K562 (cell line): ENCODE data around the gene ZRANB3. TPM values are rescaled to one million over a fixed set of nuclear protein-coding genes. Genes with fewer than 3 reads are reported as not detected.
A peak's percentile ranks its signal among the peaks of the same experiment; 100 is the strongest.

Source experiments
- ATAC-seq: fragments of 200-7000 bp; cut with Tn5 transposase; 3 replicates; pipeline ENCODE4 v1.9.1; 2020; ENCODE audit warnings: moderate library complexity
- BruUV-seq: library from RNA; stranded (reverse); fragments of 400-500 nt; replicated peaks from 2 replicates; lab custom pipeline; 2021; lab: Mats Ljungman, UMichigan
- CTCF ChIA-PET: fragments of 300-600 bp; formaldehyde crosslinking; extraction: SDS; loops from one replicate; lab custom pipeline; 2021; ENCODE audit warnings: low intra/inter-chr PET ratio; lab: Yijun Ruan, JAX
- POLR2A ChIA-PET: fragments of 300-600, 350-650 bp; sonication (Branson Sonifier 250); formaldehyde crosslinking; extraction: SDS; loops from one replicate; lab custom pipeline; 2021; ENCODE audit warnings: antibody characterized with exemption, inconsistent platforms; lab: Yijun Ruan, JAX
- DNase-seq, 4 experiments: peaks; one replicate each; pipeline versions ENCODE4 v3.0.0 to v3.0.0-alpha.2; 2011 to 2018; ENCODE audit warnings: low spot score in 3 of 4, mixed read lengths in 3 of 4; ENCODE audit errors: extremely low read depth in 1 of 4
- FAIRE-seq: peaks from 2 replicates; lab custom pipeline; 2011; peaks lifted over from hg19 to GRCh38; lab: Jason Lieb, UNC
- H2AFZ ChIP-seq: 2 replicates; pipeline ENCODE4 v1.6.0; 2011; ENCODE audit warnings: low read depth, low read length, control low read depth, inconsistent platforms
- H3K27ac ChIP-seq: fragments of 200-600 bp; 3 replicates; pipeline ENCODE4 v1.8.0; 2011; ENCODE audit warnings: low read depth, mild to moderate bottlenecking, control low read depth, inconsistent platforms, low read length, moderate library complexity, mixed read lengths; ENCODE audit errors: extremely low read depth
- H3K27me3 ChIP-seq, 2 experiments: fragments of 300-600 bp in 1 of 2; 2 replicates in 1 of 2; 3 replicates in 1 of 2; pipeline versions ENCODE4 v1.6.0 to v1.8.0; 2011; ENCODE audit warnings: inconsistent platforms in 2 of 2, low read length in 2 of 2, mild to moderate bottlenecking in 1 of 2, mixed read lengths in 1 of 2, moderate library complexity in 1 of 2; ENCODE audit not compliant: control insufficient read depth in 2 of 2, insufficient read depth in 2 of 2
- H3K36me3 ChIP-seq: fragments of 300-600 bp; 3 replicates; pipeline ENCODE4 v1.8.0; 2011; ENCODE audit warnings: mild to moderate bottlenecking, low read length, inconsistent platforms; ENCODE audit not compliant: control insufficient read depth, insufficient read depth
- H3K4me1 ChIP-seq, 2 experiments: fragments of 200-600 bp in 1 of 2; replicated peaks in 1 of 2; 2 replicates in 1 of 2; 3 replicates in 1 of 2; pipeline versions ENCODE4 v1.5.1 to v1.8.0; 2011; ENCODE audit warnings: inconsistent platforms in 2 of 2, low read length in 2 of 2, mild to moderate bottlenecking in 1 of 2, mixed read lengths in 1 of 2, moderate library complexity in 1 of 2; ENCODE audit not compliant: control insufficient read depth in 2 of 2, insufficient read depth in 2 of 2
- H3K4me2 ChIP-seq: 2 replicates; pipeline ENCODE4 v1.6.1; 2011; ENCODE audit warnings: low read length, control low read depth, inconsistent platforms, mixed read lengths; ENCODE audit not compliant: insufficient read depth
- H3K4me3 ChIP-seq: fragments of 200-600 bp; sonication (generic), shearing (Covaris generic); 2 replicates; pipeline ENCODE4 v1.5.1; 2016; ENCODE audit warnings: control low read depth, inconsistent platforms
- H3K79me2 ChIP-seq: fragments of 200-600 bp; 3 replicates; pipeline ENCODE4 v1.8.0; 2011; ENCODE audit warnings: low read length, inconsistent platforms; ENCODE audit not compliant: control insufficient read depth, insufficient read depth
- H3K9ac ChIP-seq, 2 experiments: 2 replicates each; pipeline versions ENCODE4 v1.6.0 to v1.6.1; 2011; ENCODE audit warnings: low read depth in 2 of 2, low read length in 2 of 2, control low read depth in 1 of 2, inconsistent platforms in 1 of 2, mild to moderate bottlenecking in 1 of 2, mixed read lengths in 1 of 2; ENCODE audit not compliant: insufficient read depth in 1 of 2
- H3K9me1 ChIP-seq: one replicate; pipeline ENCODE4 v1.6.0; 2011; ENCODE audit warnings: inconsistent platforms, mild to moderate bottlenecking, low read length, moderate library complexity; ENCODE audit not compliant: control insufficient read depth, insufficient read depth
- H3K9me3 ChIP-seq: replicated peaks from 2 replicates; pipeline ENCODE4 v1.5.1; 2011; ENCODE audit warnings: low read depth, low read length, inconsistent platforms; ENCODE audit not compliant: control insufficient read depth, insufficient read depth
- H4K20me1 ChIP-seq: replicated peaks from 2 replicates; pipeline ENCODE4 v1.6.1; 2011; ENCODE audit warnings: low read length, inconsistent platforms, mixed read lengths; ENCODE audit not compliant: control insufficient read depth, insufficient read depth
- DACH1 ChIP-seq: fragments of 450-650 bp; IDR thresholded peaks from 2 replicates; pipeline ENCODE4 v1.6.1; 2018; ENCODE audit not compliant: partially characterized antibody
- DPF2 ChIP-seq: fragments of 450-650 bp; IDR thresholded peaks from 2 replicates; pipeline ENCODE4 v1.6.1; 2016
- JUND ChIP-seq, 2 experiments: IDR thresholded peaks; 2 replicates in 1 of 2; 3 replicates in 1 of 2; pipeline ENCODE4 v1.6.1; 2011; ENCODE audit warnings: borderline replicate concordance in 2 of 2, low read depth in 2 of 2, low read length in 2 of 2, improper control_type of control experiment in 1 of 2, missing biosample characterization in 1 of 2, missing genetic modification characterization in 1 of 2, missing genetic modification reagents in 1 of 2
- LARP7 ChIP-seq: fragments of 450-650 bp; IDR thresholded peaks from 2 replicates; pipeline ENCODE4 v1.6.1; 2016
- MEF2A ChIP-seq: IDR thresholded peaks from 2 replicates; pipeline ENCODE4 v1.6.1; 2011; ENCODE audit warnings: low read depth, mild to moderate bottlenecking, low read length, moderate library complexity; ENCODE audit not compliant: control insufficient read depth
- NFIX ChIP-seq: fragments of 250-450 bp; sonication (Bioruptor Pico); IDR thresholded peaks from 2 replicates; pipeline ENCODE4 v1.4.0; 2020; ENCODE audit warnings: low read depth, mild to moderate bottlenecking, moderate library complexity
- NFYB ChIP-seq: IDR thresholded peaks from 2 replicates; pipeline ENCODE4 v1.6.1; 2011; ENCODE audit warnings: mild to moderate bottlenecking, moderate library complexity; ENCODE audit not compliant: insufficient read length; ENCODE audit errors: extremely low read depth
- RB1 ChIP-seq: fragments of 450-650 bp; IDR thresholded peaks from 2 replicates; pipeline ENCODE4 v1.6.1; 2017; ENCODE audit warnings: low read depth, mild to moderate bottlenecking
- SMARCE1 ChIP-seq: fragments of 450-650 bp; IDR thresholded peaks from 2 replicates; pipeline ENCODE4 v1.7.1; 2016; ENCODE audit warnings: mild to moderate bottlenecking
- WGBS: fragments of 100-300 bp; shearing (Covaris generic); methylation state at CpG from one replicate; pipeline ENCODE4 v1.1.6; 2016; ENCODE audit warnings: low coverage, mixed read lengths; ENCODE audit not compliant: insufficient coverage; ENCODE audit errors: missing lambda C conversion rate; 5-methylcytosine and 5-hydroxymethylcytosine counted together
- in situ Hi-C: fragments of 300-500 bp; cut with MboI; formaldehyde crosslinking; loops from 4 replicates; pipeline ENCODE4 v1.15.0; 2018; ENCODE audit warnings: inconsistent platforms, mixed read lengths
- intact Hi-C: fragments of 100-400 bp; cut with micrococcal nuclease; formaldehyde crosslinking; loops from 2 replicates; pipeline ENCODE4 v1.14.2; 2022
- polyA plus RNA-seq, 8 experiments: library from polyadenylated mRNA; depleted of rRNA in 4 of 8; stranded (reverse) in 5 of 8; unstranded in 3 of 8; fragments of >200 nt; fragmentation: Nextera tagmentation in 2 of 8; fragmentation: Illumina TruSeq in 1 of 8; extraction: Ambion mirVana in 2 of 8; extraction: Trizol in 1 of 8; gene quantifications; 2 replicates each; pipeline versions ENCODE4 v1.2.1 to v1.2.3, GENCODE V29; 2011 to 2014; ENCODE audit warnings: inconsistent platforms in 1 of 8, missing spikeins in 1 of 8
- total RNA-seq, 7 experiments: library from RNA; depleted of rRNA in 6 of 7; stranded (reverse); fragments of >200 nt in 6 of 7; fragmentation: Illumina TruSeq in 2 of 7; extraction: Trizol in 2 of 7; gene quantifications; 2 replicates each; pipeline versions ENCODE4 v1.2.1 to v1.2.3, GENCODE V29; 2011 to 2021; ENCODE audit warnings: low replicate concordance in 1 of 7
- TF ChIP-seq, protein P1 (sequence below): fragments of 450-650 bp; IDR thresholded peaks from one replicate; pipeline ENCODE4 v1.6.1; 2018; ENCODE audit warnings: mild to moderate bottlenecking, moderate library complexity; ENCODE audit not compliant: partially characterized antibody
- TF ChIP-seq, protein P2 (sequence below): fragments of 450-650 bp; IDR thresholded peaks from 2 replicates; pipeline ENCODE4 v1.6.1; 2016; ENCODE audit warnings: mild to moderate bottlenecking
- TF ChIP-seq, protein P3 (sequence below): sonication (generic); formaldehyde crosslinking; IDR thresholded peaks from 2 replicates; pipeline ENCODE4 v1.8.1; 2023; ENCODE audit warnings: mild to moderate bottlenecking, missing genetic modification reagents, moderate library complexity
- TF ChIP-seq, protein P4 (sequence below), 2 experiments: fragments of 450-650 bp in 1 of 2; sonication (generic) in 1 of 2; formaldehyde crosslinking in 1 of 2; IDR thresholded peaks in 1 of 2; conservative IDR thresholded peaks in 1 of 2; 2 replicates each; pipeline versions ENCODE4 v1.6.1 to v1.8.1; 2016 to 2023; ENCODE audit warnings: mild to moderate bottlenecking in 2 of 2, moderate library complexity in 2 of 2, inconsistent platforms in 1 of 2, missing genetic modification reagents in 1 of 2

The ZRANB3 gene
- total and polyA plus RNA-seq, 9 of the 15 experiments (the other 6 are each of a cell fraction or from before 2014, with no cell fraction given) = 8.6 to 21.3 (median 14.7) TPM

DNA sequence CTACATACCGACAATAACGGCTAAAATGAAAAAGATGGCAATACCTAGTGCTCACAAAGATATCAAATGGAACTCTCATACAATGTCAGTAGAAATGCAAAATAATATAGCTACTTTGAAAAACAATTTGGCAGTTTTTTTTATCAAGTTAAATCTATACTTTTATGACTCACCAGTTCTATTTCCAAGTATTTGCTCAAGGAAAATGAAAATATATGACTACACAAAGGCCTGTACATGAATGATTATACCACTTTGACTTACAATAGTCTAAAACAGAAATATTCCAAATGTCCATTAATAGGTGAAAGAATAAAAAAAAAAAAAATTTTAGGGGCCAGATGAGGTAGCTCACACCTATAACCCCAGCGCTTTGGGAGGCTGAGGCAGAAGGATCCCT lies 219.8 kb downstream of the ZRANB3 start:
- Histone ChIP-seq H3K36me3 (no peaks in the 10 kb centered on the region; the same call in 2 of the 3 replicates), H3K4me3 (no peak overlapping the region), H3K9ac (no peak overlapping the region), H3K79me2 (no peaks in the 10 kb centered on the region), H2AFZ (no peak overlapping the region), H3K4me2 (no peak overlapping the region), H3K27ac (peak overlapping the region; percentile 57; the same call in 1 of the 3 replicates), H3K27me3 (no peaks in the 10 kb centered on the region), H4K20me1 (no peaks in the 10 kb centered on the region), H3K4me1 (peaks cover 0 to 5% of the 10 kb centered on the region in 2 experiments; a peak in 1 of 5 replicates), H3K9me1 (no peaks in the 10 kb centered on the region), H3K9me3 (no peaks in the 10 kb centered on the region)
- no TSS peak for BruUV-seq
- in situ Hi-C loops (no loop called here), intact Hi-C loops (no loop called here)
- peak; percentile 41; the same call in 2 of the 3 replicates for ATAC-seq
- FAIRE-seq = peak; percentile 19
- WGBS = 96% methylated on average over 3 of the region's 3 CpGs
- peak in 2 of 4 experiments; percentile 1 to 11 for DNase-seq
- ChIA-PET POLR2A (interaction anchor here (0.6 to 0.7 kb wide), 3 partner anchors 9 to 253 kb away, joined by 3 to 5 read pairs (median 3); no protein-coding TSS in a partner anchor), CTCF (no interaction called here)
- TF ChIP-seq LARP7 (no peak), SMARCE1 (peak; percentile 36; the same call in 1 of the 2 replicates), MEF2A (0 out of 2 replicates have a peak, but pooled peaks have one; percentile 16), NFYB (no peak), DACH1 (no peak), DPF2 (0 out of 2 replicates have a peak, but pooled peaks have one; percentile 25), NFIX (CRISPR knock-in tag) (no peak), RB1 (no peak), JUND (IDR thresholded peaks at IDR 0.05; ENCODE audit: borderline replicate concordance, low read depth, low read length) (peak; percentile 21; the same call in 1 of the 2 replicates), JUND (tag; IDR thresholded peaks at IDR 0.05; ENCODE audit: borderline replicate concordance, low read depth, low read length) (no peak)
- TF ChIP-seq, protein P1, sequence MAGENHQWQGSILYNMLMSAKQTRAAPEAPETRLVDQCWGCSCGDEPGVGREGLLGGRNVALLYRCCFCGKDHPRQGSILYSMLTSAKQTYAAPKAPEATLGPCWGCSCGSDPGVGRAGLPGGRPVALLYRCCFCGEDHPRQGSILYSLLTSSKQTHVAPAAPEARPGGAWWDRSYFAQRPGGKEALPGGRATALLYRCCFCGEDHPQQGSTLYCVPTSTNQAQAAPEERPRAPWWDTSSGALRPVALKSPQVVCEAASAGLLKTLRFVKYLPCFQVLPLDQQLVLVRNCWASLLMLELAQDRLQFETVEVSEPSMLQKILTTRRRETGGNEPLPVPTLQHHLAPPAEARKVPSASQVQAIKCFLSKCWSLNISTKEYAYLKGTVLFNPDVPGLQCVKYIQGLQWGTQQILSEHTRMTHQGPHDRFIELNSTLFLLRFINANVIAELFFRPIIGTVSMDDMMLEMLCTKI = no peak
- TF ChIP-seq, protein P2, sequence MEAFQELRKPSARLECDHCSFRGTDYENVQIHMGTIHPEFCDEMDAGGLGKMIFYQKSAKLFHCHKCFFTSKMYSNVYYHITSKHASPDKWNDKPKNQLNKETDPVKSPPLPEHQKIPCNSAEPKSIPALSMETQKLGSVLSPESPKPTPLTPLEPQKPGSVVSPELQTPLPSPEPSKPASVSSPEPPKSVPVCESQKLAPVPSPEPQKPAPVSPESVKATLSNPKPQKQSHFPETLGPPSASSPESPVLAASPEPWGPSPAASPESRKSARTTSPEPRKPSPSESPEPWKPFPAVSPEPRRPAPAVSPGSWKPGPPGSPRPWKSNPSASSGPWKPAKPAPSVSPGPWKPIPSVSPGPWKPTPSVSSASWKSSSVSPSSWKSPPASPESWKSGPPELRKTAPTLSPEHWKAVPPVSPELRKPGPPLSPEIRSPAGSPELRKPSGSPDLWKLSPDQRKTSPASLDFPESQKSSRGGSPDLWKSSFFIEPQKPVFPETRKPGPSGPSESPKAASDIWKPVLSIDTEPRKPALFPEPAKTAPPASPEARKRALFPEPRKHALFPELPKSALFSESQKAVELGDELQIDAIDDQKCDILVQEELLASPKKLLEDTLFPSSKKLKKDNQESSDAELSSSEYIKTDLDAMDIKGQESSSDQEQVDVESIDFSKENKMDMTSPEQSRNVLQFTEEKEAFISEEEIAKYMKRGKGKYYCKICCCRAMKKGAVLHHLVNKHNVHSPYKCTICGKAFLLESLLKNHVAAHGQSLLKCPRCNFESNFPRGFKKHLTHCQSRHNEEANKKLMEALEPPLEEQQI = 0 out of 2 replicates have a peak, but pooled peaks have one; percentile 56
- TF ChIP-seq, protein P3, sequence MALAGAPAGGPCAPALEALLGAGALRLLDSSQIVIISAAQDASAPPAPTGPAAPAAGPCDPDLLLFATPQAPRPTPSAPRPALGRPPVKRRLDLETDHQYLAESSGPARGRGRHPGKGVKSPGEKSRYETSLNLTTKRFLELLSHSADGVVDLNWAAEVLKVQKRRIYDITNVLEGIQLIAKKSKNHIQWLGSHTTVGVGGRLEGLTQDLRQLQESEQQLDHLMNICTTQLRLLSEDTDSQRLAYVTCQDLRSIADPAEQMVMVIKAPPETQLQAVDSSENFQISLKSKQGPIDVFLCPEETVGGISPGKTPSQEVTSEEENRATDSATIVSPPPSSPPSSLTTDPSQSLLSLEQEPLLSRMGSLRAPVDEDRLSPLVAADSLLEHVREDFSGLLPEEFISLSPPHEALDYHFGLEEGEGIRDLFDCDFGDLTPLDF (CRISPR knock-in tag) = no peak
- TF ChIP-seq, protein P4, sequence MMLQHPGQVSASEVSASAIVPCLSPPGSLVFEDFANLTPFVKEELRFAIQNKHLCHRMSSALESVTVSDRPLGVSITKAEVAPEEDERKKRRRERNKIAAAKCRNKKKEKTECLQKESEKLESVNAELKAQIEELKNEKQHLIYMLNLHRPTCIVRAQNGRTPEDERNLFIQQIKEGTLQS (IDR thresholded peaks at IDR 0.05) = peak; percentile 49; the same call in 1 of the 2 replicates
- TF ChIP-seq, protein P4 (CRISPR knock-in tag; conservative IDR thresholded peaks at IDR 0.05) = no peak
